Measurements from ENCODE around the gene MRPS23. TPM values are rescaled to one million over a fixed set of nuclear protein-coding genes. Genes with fewer than 3 reads are reported as not detected.
A peak's percentile ranks its signal among the peaks of the same experiment; 100 is the strongest.

MRPS23 gene
- total and polyA plus RNA-seq, 2 experiments from 2014 or later, result 53.2 to 74.5 TPM

DNA sequence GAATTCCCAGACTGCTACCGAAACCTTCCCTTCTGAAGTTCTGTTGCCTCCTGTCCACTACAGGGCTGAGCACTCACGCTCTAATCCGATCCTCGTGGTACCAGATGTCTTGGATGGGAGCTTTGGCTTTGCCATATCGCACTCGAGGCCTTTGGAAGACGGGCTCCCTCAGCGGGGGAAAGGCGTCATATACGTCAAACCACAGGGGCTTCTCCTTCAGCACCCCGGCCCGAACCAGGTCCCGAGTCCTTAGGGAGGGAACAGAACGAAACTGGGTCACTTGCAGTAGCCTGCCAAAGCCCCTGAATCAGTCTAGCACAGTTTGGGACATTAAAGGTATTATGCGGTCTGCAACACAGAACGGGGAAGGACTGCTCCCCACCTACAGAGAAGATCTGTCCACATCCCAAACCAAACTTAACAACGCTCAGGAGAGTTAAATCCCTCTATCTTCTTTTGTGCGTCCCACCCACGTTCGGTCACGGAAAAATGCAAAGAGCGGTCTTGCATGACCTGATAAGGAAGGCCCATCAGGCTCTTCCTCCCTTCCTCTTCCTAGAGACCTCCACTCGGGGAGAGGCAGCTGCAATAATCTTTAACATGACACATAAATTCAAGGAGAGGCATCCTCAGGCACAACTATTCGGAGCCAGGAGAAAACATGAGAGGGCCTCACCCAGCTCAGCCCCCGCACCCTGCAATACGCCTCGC lies 526 bp downstream of the MRPS23 start:
- Histone ChIP-seq H3K4me2 (peak overlapping the region; percentile 98), H3K36me3 (ENCODE audit: insufficient read depth) (peaks cover 13% of the 10 kb centered on the region), H3K9me2 (ENCODE audit: insufficient read depth) (no peaks in the 10 kb centered on the region), H3K4me3 (peak overlapping the region; percentile 100), H3K4me1 (ENCODE audit: insufficient read depth) (peaks cover 17% of the 10 kb centered on the region), H3F3A (replicated peaks; ENCODE audit: low read depth) (0 out of 2 replicates have a peak, but pooled peaks cover 9% of the 10 kb centered on the region), H3K27me3 (ENCODE audit: insufficient read depth) (no peaks in the 10 kb centered on the region), H3K27ac (ENCODE audit: low read depth) (peak overlapping the region; percentile 47; the same call in 1 of the 2 replicates), H2AFZ (peak overlapping the region; percentile 86; the same call in 1 of the 2 replicates), H4K20me1 (replicated peaks; ENCODE audit: insufficient read depth) (no peaks in the 10 kb centered on the region; the same call in 1 of the 2 replicates), H3K79me2 (replicated peaks; ENCODE audit: insufficient read depth) (peaks cover 32% of the 10 kb centered on the region)
- H3K4me3 Mint-ChIP-seq, result peak overlapping the region; percentile 97
- H3K36me3 Mint-ChIP-seq (ENCODE audit: low read depth), result peaks cover 33% of the 10 kb centered on the region
- H3K27me3 Mint-ChIP-seq (ENCODE audit: insufficient read depth, low read depth, poor library complexity), result no peaks in the 10 kb centered on the region
- peak overlapping the region; percentile 91 for H3K27ac Mint-ChIP-seq
- no peak for DNase-seq (ENCODE audit: low spot score)
- H3K4me1 Mint-ChIP-seq, result peaks cover 21% of the 10 kb centered on the region
- ATAC-seq, result no peak; the same call in 2 of the 3 replicates
- TF ChIP-seq, protein P1, sequence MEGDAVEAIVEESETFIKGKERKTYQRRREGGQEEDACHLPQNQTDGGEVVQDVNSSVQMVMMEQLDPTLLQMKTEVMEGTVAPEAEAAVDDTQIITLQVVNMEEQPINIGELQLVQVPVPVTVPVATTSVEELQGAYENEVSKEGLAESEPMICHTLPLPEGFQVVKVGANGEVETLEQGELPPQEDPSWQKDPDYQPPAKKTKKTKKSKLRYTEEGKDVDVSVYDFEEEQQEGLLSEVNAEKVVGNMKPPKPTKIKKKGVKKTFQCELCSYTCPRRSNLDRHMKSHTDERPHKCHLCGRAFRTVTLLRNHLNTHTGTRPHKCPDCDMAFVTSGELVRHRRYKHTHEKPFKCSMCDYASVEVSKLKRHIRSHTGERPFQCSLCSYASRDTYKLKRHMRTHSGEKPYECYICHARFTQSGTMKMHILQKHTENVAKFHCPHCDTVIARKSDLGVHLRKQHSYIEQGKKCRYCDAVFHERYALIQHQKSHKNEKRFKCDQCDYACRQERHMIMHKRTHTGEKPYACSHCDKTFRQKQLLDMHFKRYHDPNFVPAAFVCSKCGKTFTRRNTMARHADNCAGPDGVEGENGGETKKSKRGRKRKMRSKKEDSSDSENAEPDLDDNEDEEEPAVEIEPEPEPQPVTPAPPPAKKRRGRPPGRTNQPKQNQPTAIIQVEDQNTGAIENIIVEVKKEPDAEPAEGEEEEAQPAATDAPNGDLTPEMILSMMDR (conservative IDR thresholded peaks at IDR 0.05; ENCODE audit: low read depth in 2 of 2), result no peak
- TF ChIP-seq ZNF331 (CRISPR knock-in tag; IDR thresholded peaks at IDR 0.05; ENCODE audit: low read depth), result no peak
- no peak for TF ChIP-seq CREB1 (CRISPR knock-in tag; IDR thresholded peaks at IDR 0.05; ENCODE audit: low read depth)
- no peak for TF ChIP-seq EZH2 (IDR thresholded peaks at IDR 0.05; ENCODE audit: low read depth, unreplicated experiment)
- no peak for TF ChIP-seq NANOG (IDR thresholded peaks at IDR 0.05; ENCODE audit: borderline replicate concordance)
- TF ChIP-seq EZH2phosphoT487 (IDR thresholded peaks at IDR 0.05; ENCODE audit: unreplicated experiment), result no peak
- TF ChIP-seq, protein P2, sequence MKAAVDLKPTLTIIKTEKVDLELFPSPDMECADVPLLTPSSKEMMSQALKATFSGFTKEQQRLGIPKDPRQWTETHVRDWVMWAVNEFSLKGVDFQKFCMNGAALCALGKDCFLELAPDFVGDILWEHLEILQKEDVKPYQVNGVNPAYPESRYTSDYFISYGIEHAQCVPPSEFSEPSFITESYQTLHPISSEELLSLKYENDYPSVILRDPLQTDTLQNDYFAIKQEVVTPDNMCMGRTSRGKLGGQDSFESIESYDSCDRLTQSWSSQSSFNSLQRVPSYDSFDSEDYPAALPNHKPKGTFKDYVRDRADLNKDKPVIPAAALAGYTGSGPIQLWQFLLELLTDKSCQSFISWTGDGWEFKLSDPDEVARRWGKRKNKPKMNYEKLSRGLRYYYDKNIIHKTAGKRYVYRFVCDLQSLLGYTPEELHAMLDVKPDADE (IDR thresholded peaks at IDR 0.05), result no peak
- TF ChIP-seq POLR2AphosphoS5 (IDR thresholded peaks at IDR 0.05; ENCODE audit: low read depth), result no peak
- no peak for TF ChIP-seq JUNB (IDR thresholded peaks at IDR 0.05; ENCODE audit: unreplicated experiment)
- TF ChIP-seq, protein P3, sequence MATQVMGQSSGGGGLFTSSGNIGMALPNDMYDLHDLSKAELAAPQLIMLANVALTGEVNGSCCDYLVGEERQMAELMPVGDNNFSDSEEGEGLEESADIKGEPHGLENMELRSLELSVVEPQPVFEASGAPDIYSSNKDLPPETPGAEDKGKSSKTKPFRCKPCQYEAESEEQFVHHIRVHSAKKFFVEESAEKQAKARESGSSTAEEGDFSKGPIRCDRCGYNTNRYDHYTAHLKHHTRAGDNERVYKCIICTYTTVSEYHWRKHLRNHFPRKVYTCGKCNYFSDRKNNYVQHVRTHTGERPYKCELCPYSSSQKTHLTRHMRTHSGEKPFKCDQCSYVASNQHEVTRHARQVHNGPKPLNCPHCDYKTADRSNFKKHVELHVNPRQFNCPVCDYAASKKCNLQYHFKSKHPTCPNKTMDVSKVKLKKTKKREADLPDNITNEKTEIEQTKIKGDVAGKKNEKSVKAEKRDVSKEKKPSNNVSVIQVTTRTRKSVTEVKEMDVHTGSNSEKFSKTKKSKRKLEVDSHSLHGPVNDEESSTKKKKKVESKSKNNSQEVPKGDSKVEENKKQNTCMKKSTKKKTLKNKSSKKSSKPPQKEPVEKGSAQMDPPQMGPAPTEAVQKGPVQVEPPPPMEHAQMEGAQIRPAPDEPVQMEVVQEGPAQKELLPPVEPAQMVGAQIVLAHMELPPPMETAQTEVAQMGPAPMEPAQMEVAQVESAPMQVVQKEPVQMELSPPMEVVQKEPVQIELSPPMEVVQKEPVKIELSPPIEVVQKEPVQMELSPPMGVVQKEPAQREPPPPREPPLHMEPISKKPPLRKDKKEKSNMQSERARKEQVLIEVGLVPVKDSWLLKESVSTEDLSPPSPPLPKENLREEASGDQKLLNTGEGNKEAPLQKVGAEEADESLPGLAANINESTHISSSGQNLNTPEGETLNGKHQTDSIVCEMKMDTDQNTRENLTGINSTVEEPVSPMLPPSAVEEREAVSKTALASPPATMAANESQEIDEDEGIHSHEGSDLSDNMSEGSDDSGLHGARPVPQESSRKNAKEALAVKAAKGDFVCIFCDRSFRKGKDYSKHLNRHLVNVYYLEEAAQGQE (IDR thresholded peaks at IDR 0.05; ENCODE audit: unreplicated experiment), result no peak
- TF ChIP-seq ZNF114 (CRISPR knock-in tag; IDR thresholded peaks at IDR 0.05), result no peak
- no peak for TF ChIP-seq STAT1 (IDR thresholded peaks at IDR 0.05; ENCODE audit: unreplicated experiment)
- TF ChIP-seq, protein P4, sequence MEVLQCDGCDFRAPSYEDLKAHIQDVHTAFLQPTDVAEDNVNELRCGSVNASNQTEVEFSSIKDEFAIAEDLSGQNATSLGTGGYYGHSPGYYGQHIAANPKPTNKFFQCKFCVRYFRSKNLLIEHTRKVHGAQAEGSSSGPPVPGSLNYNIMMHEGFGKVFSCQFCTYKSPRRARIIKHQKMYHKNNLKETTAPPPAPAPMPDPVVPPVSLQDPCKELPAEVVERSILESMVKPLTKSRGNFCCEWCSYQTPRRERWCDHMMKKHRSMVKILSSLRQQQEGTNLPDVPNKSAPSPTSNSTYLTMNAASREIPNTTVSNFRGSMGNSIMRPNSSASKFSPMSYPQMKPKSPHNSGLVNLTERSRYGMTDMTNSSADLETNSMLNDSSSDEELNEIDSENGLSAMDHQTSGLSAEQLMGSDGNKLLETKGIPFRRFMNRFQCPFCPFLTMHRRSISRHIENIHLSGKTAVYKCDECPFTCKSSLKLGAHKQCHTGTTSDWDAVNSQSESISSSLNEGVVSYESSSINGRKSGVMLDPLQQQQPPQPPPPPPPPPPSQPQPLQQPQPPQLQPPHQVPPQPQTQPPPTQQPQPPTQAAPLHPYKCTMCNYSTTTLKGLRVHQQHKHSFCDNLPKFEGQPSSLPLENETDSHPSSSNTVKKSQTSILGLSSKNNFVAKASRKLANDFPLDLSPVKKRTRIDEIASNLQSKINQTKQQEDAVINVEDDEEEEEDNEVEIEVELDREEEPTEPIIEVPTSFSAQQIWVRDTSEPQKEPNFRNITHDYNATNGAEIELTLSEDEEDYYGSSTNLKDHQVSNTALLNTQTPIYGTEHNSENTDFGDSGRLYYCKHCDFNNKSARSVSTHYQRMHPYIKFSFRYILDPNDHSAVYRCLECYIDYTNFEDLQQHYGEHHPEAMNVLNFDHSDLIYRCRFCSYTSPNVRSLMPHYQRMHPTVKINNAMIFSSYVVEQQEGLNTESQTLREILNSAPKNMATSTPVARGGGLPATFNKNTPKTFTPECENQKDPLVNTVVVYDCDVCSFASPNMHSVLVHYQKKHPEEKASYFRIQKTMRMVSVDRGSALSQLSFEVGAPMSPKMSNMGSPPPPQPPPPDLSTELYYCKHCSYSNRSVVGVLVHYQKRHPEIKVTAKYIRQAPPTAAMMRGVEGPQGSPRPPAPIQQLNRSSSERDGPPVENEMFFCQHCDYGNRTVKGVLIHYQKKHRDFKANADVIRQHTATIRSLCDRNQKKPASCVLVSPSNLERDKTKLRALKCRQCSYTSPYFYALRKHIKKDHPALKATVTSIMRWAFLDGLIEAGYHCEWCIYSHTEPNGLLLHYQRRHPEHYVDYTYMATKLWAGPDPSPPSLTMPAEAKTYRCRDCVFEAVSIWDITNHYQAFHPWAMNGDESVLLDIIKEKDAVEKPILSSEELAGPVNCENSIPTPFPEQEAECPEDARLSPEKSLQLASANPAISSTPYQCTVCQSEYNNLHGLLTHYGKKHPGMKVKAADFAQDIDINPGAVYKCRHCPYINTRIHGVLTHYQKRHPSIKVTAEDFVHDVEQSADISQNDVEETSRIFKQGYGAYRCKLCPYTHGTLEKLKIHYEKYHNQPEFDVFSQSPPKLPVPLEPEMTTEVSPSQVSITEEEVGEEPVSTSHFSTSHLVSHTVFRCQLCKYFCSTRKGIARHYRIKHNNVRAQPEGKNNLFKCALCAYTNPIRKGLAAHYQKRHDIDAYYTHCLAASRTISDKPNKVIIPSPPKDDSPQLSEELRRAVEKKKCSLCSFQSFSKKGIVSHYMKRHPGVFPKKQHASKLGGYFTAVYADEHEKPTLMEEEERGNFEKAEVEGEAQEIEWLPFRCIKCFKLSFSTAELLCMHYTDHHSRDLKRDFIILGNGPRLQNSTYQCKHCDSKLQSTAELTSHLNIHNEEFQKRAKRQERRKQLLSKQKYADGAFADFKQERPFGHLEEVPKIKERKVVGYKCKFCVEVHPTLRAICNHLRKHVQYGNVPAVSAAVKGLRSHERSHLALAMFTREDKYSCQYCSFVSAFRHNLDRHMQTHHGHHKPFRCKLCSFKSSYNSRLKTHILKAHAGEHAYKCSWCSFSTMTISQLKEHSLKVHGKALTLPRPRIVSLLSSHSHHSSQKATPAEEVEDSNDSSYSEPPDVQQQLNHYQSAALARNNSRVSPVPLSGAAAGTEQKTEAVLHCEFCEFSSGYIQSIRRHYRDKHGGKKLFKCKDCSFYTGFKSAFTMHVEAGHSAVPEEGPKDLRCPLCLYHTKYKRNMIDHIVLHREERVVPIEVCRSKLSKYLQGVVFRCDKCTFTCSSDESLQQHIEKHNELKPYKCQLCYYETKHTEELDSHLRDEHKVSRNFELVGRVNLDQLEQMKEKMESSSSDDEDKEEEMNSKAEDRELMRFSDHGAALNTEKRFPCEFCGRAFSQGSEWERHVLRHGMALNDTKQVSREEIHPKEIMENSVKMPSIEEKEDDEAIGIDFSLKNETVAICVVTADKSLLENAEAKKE (CRISPR knock-in tag; IDR thresholded peaks at IDR 0.05), result no peak
- no peaks in the 10 kb centered on the region for H3K9me3 Mint-ChIP-seq
